HG02678 (cell line): ENCODE data around the gene RFX5.
"Not testable (repeated sequence)": the region's sequence is repeated elsewhere in the genome, so short reads cannot be mapped to it uniquely, and the experiment has no call there.

ENCODE experiments used
- ATAC-seq: cut with Tn5 transposase; IDR thresholded peaks from one replicate; pipeline ENCODE4 v1.9.1; 2021; ENCODE audit warnings: mild to moderate bottlenecking, moderate library complexity; ENCODE audit not compliant: unreplicated experiment

Gene RFX5

DNA sequence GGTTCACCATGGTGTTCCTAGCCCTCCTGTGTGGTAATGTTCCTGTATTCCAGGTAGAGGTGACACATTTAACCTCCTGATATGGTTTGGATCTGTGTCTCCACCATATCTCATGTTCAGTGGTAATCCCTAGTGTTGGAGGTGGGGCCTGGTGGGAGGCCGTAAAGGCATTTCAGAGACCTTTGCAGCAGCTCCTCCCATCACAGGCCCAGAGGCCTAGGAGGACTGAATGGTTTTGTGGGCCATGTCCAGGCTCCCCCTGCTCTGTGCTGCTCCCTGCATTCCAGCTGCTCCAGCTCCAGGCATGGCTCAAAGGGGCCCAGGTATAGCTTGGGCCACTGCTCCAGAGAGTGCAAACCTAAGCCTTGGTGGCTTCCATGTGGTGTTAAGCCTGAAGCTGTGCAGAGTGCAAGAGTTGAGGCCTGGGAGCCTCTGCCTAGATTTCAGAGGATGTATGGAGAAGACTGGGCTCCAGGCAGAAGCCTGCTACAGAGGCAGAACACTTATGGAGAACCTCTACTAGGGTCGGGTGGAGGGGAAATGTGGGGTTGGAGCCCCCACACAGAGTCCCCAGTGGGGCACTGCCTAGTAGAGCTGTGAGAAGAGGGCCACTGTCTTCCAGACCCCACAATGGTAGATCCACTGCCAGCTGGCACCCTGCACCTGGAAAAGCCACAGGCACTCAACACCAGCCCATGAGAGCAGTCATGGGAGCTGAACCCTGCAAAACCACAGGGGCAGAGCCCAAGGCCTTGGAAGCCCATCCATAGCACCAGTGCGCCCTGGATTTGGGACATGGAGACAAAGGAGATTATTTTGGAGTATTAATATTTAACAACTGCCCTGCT is 15.5 kb upstream of the RFX5 start:
- no peak for ATAC-seq

DNA sequence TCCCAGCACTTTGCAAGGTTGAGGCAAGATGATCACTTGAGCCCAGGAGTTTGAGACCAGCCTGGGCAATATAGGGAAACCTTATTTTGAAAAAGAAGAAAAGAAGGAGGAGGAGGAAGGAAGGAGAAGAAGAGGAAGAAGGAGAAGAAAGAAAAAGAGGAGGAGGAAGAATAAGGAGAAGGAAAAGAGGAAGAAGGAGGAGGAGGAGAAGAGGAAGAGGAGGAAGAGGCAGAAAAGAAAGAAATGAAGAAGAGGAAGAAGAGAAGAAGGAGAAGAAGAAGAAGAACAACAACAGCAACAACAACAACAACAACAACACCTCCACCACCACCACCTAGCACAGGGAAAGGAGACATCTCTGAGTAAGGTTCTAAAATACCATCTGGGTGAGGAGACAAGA is 14.8 kb upstream of the RFX5 start:
- no peak for ATAC-seq

DNA sequence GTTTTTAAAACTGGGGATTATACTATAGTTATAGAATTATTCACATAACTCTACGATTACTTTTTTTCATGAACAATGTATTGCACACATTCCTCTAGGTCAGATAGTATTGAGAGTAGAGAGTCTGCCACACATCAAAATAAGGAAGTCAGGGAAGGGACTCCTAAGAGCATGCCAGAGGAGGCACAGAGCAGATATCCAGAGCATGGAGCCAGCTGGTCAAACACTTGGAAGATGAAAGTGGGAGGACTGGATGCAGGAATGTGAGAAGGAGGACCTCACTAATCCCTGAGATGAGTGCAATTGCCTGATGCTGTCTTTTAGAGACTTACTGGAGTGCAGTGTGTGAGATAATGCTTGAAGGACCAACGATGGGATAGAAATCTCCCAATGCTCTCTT is 9.6 kb upstream of the RFX5 start:
- no peak for ATAC-seq

DNA sequence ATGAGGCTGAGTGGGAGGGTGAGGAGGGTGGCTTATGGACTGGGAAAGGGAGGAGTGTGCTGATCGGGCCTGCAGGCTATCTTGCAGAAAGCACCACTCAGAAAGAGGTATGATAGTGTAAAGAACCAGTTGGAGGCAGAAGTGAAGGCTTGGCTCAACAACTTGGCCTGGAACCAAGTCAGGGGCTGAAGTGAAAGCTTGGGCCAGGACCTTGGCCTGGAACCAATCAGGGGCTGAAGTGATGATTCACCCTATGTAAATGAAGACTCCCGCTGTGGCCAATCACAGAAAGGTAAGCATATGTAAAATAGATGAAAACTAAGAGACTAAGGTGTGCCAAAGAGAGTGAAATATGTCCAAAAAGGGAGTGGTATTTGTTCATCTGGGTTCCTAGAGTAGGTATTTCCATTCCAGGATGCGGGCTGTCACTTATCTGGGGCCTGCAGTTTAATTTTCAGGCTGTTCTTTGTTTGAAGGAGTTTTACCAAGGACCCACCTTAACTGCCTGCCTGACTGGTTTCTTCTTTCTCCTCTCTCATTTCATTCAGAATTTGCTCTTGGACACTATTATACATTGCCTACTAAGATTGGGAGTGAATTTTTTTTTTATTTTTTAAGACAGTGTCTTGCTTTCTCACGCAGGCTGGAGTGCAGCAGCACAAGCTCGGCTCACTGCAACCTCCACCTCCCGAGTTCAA is 5.1 kb upstream of the RFX5 start:
- no peak for ATAC-seq

DNA sequence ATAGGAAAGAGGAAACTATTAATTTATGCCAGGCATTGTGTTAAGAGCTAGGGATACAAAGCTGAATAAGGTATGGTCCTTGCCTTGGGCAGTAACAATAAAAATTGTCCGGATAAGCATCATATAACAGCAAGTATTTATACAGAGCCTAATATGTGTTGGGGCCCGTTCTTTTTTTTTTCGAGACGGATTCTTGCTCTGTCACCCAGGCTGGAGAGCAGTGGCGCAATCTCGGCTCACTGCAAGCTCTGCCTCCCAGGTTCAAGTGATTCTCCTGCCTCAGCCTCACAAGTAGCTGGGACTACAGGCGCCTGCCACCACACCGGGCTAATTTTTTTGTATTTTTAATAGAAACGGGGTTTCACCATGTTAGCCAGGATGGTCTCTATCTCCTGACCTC is 3.3 kb upstream of the RFX5 start:
- not testable (repeated sequence) for ATAC-seq

DNA sequence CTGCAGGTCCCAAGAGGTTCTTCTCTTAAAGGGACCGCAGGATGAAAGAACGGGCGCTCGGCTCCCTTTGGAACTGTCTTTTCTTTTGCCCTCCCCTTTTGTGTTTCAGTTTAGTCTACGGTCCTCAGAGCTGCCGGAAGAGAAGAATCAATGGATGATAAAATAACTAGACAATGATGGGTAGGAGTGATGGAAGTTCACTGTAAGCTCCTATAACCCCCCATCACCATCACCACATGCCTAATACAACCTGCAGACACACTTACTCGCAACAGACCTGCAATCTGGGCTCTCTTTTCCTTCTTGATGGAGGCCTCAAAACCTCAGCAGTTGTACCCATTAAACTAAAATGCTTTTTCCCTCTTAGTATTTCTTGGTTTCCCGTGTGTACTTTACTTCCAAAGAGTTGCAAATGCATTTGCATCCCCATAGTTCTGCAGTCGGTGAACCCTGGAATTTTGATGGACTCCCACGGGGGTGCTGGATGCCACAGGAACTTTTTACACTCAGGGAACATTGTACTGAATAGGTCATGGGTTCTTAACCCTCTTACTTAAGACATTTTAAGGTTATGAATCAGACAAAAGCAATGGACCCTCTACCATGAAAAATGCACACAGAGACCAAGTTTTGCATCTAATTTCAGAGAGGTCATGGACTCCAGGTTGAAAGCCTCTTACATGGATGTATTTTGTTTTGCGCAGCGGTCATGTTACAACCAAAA is 633 bp upstream of the RFX5 start:
- ATAC-seq, result no peak

DNA sequence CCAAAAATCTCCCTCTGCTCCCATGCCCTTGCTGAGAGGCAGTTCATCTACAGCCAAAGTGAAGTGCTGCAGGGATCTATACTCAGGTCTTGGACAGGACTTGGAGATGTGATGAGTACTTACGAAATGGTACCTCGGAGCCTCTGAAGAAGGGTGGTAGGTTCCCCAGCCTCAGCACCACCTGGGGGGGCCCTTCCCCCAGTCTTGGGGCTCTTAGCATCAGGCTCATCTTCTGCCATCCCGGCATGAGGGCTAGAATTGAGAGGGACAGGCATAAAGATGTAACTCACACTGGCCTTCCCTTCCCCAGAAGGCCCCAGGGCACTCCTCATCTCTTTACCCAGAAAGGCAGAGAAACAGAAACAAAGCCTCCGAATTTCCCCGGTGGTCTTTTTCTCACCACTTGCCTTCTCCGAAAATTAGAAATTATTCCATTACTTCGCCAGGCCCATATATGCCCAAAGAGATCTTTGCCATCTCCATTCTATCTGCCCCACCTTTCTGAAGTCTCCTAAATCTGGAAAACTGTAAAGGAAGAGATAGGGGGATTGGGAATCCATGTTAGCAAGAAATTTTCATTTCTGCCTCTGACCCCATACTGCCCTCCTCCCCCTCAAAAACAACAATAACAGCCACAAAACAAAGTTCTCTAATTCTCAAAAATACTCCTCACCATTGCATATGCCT is 827 bp downstream of the RFX5 start:
- no peak for ATAC-seq

DNA sequence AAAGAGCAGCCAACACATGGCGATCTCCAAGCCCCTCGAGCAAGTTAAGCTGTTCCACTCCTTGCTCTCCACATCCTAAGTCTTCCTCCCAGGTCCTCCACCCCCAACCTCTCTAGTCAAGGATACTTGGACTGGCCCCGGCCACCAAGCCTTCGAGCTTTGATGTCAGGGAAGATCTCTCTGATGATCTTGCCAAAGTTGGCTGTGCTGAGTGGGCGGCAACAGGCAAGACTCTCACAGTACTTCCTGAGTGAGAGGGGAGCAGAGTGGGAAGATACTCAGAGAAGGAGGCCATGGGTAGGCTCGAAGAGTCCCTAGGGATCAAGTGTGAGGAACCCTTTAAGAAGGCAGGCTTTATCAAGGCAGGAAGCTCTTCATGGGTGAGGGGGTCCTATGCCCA is 2.8 kb downstream of the RFX5 start:
- no peak for ATAC-seq

DNA sequence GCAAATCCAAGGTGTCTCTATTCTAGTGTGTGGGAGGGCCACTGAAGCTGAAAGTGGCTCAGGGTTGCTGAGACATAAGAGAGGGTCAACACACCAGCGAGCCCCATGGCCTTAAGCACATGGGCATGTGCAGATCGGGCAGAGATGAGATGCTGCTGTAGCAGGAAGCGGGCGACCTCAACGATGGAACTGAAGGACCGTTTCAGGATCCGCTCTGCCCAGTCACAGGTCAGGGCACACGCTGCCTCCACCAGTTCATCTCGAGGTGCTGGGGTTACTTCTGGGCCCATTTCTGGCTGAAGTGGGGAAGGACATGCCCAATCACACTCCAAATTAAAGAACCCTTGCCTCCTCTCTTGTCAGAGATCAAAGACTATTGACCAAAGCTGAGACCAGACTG is 3.5 kb downstream of the RFX5 start:
- no peak for ATAC-seq

DNA sequence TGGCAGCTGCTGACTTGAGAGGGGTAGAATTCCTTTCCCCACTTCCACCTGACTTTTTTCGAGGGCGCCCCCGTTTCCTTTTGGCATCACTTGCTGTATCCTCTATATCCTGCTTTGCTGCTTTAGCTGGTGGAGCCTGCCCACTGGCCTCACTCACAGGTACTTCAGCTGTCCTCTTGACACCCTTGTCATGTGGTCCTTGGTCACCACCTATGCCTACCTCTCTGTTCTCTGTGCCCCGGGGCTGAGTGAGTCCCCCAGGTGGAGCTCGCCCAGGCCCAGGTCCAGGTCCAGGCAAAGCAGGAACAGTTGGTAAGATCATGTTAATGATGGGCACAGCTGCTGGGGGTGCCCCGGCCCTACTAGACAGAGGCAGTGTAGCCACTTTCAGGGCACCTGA is 4.5 kb downstream of the RFX5 start:
- ATAC-seq, result no peak

DNA sequence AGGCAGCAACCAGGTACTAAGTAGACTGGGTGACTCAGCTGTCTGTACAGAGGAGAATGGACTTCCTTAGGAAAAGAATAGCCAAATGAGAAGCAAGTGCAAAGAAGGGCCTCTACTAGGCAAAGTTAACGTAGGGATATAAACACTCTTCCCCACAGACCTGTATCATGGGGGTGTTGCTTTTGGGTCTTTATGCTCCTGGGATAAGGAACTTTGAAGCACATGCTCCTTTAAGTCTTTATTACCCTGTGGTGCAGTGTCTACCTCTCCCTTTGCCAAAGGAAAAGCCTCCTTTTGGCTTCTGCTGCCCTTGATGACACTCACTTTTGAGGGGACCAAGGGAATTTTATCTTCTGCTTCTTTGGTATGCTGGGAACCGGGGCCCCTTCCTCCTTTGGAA is 5.0 kb downstream of the RFX5 start:
- no peak for ATAC-seq

DNA sequence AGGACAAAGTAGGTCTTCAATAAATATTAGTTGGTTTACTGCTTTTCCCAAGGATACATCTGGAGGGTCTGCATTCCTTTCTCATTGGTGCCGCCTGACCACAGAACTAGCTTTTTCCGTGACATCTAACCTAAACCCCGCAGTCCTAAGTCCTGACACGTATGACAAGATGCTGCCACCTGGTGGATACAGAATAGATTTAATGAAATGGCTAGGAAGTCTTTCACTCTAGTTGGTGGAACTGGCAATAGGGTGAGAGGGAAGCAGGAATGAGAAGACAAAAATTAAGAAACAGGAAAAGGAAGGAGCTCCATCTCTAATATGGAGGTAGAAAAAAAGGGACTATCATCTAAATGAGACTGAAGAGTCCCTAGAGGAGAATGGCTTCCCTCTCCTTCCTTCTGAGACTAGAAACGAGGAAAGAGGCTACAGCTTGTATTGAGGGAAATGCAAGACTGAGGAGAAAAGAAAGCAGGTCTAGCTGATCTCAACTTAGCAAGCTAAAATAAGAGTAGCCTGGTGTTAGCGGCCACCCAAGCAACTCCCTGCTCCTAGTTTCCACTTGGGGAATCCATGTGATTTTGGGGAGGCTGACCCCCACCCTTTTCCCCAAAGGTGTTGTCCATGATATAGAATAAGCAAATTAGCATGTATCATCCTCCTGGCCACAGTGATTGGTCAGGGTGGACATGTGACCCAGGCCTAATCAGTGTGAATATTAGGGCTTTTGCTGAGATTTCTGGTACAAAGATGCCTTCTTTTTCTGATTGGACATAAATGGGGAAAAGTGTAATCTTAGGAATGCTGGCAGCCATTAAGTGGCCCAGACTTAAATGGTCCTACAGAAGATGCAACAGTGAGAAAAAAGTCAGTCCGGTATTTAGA is 5.9 kb downstream of the RFX5 start:
- no peak for ATAC-seq

DNA sequence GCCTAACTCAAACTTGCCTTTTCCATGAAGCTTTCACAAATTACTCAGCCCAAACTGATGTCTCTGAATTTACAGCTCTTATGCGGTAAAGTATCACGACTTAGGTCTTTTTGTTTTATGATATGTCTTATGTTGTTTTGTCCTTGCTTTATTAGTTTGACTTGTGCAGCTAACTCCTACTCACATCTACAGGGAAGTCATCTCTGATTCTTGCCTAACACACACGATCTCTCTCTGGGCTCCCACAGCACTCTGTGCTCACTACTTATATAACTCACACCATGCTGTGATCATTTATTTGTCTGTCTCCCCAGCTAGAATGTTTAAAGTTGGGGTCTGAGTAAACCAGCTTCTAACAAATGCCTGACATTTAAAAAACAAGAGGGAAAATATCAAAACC is 10.5 kb downstream of the RFX5 start:
- no peak for ATAC-seq

DNA sequence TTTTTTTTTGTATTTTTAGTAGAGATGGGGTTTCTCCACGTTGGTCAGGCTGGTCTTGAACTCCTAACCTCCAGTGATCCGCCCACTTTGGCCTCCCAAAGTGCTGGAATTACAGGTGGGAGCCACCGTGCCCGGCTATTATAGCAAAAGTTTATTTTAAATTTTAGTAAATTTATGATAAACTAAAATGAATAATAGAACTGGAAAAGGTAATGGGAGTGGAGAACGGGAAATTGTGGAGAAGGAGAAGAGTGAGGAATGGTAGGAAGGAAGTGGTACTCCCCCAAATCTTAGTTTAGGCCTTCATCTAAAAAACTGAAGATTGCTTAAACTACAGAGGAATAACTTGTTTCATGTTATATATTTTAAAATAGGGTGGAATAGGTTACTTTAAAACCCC is 12.2 kb downstream of the RFX5 start:
- no peak for ATAC-seq

DNA sequence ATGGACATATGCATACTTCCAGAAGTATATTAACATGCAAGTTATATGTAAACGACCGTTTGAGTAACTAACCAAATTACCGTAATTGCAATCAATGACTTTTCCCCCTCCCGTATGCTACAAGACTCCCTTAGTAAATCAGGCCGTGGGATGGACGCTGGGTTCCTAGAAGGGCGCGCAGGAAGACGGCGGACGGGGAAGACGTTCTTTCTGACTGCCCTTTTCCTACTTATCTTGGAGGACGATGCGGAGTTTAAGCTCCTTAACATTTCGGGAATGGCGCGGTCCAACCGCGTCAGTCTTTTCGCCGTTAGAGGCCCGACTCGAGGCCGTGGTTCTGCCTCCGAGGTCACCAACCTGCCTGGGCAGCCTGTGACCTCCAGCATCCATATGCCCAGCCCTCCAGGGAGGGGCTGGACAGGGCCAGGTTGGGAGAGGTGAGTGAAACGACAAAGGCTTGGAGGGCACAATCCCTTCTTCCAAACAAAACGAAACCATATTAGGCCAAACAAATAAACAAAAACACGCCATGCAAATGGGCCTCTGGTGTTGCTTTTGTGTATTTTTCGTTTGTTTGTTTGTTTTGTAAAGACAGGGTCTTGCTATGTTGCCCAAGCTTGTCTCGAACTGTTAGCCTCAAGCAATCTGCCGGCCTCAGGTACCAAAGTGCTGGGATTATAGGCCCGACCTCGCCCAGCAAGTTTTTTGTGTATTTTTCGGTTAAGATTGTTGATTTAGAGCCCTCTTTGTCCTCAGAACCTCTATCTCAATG is 19.0 kb downstream of the RFX5 start:
- ATAC-seq, result no peak

DNA sequence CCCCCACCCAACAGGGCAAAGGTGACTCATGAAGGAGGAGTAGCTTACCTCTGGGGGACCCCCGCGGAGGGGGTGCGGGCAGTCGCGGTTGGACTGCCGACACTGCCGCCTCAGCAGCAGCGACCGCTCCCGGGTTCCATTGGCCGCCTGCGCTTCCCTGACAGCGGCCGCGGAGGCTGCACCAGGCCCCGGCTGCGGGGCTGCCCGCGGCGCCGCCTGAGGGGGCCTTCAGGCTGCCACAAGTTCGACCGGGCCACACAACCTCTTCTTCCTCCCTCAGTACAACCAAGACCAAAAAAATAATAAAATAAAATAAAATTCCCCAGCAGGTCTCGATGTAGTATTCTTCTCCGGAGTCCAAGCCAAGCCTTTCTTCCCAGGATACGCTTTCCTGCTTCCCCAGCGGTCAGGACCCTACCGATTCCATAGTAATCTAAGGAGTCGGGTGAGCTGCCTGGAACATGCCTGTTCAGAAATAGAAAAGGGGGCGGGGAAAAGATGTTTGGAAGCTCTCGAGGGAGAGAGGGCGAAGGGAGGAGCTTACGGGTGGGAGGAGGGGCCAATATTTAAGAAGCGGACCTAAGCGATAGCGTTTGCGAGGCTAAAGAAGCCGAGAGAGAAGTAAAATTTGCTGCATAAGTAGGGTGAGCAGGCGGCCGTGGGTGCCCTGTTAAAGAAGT is 19.7 kb downstream of the RFX5 start, which contains the start of gene PI4KB:
PI4KB (minus strand) TSS at position 194 of the 680 bp plus-strand sequence. CDS start 10,935 bp downstream, outside the sequence.
- peak; percentile 86 for ATAC-seq

DNA sequence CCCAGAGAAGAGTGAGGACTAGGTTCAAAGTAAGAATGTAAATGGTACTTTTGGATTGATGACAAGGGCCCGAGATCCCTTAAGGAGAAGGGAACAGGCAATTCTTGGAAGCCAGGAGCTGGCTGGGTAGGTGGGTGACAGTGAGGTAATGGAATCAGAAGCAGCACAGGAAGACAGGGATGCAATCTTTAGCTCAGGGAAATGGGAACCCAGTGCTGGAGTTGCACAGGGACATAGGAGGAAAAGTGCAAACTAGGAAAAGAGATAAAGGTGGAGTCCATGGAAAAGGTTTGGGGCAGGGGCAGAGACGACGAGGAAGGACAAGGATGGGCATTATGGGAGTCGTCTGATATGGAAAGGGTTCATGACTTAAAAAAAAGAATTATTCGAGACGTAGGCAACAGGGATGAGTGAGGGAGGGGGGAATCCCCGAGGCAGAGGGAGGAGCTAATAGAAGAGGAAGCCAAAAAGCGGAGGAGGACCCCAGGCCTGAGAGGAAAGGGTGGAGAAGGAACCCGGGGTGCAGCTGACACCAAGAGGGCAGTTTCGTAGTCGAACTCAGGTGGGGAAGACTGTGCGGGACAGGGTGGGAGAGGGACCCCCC is 20.3 kb downstream of the RFX5 start:
- peak; percentile 55 for ATAC-seq

DNA sequence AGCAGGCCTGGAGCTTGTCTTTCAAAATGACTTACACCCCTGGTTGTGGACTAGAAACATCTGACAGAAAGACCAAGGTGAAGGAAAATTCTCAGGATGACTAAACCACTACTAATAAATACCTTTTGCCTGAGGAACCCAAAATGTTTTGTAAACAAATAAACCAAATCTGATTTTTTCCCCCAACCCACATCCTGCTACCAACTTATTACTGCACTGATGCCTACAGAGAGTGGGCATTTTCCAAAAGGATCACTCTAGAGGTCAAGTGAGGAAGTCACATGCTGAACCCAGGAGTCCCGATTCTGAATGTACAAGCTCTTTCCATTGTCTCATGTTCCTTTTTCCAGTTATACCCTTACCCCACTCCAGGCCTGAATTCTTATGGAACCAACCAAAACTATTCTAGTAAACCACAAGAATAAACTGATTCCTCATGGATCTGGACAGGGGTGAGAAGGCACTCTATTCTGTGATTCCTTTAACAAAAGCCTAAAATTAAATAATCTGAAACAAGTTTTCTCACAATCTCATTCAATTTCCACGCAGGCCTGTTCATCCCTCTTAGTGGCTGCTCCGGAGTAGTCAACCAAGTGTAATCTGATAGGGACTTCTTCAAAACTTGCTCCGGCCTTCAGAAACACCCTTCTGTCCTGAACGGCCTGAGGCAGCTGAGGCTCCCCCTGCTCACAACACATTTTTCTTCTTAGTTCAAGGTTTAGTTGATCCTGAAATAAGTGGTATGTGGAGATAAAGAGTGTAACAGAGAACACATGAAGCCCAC is 21.2 kb downstream of the RFX5 start:
- ATAC-seq, result no peak
